NCI-H345 treated with DMSO at 0.1 percent for 48 hours (cell line): ENCODE data around the gene CHMP5.

Experiments
- DNase-seq: peaks from one replicate; lab custom pipeline; 2025; ENCODE audit not compliant: unreplicated experiment; lab: John Stamatoyannopoulos, UW

Gene CHMP5

DNA sequence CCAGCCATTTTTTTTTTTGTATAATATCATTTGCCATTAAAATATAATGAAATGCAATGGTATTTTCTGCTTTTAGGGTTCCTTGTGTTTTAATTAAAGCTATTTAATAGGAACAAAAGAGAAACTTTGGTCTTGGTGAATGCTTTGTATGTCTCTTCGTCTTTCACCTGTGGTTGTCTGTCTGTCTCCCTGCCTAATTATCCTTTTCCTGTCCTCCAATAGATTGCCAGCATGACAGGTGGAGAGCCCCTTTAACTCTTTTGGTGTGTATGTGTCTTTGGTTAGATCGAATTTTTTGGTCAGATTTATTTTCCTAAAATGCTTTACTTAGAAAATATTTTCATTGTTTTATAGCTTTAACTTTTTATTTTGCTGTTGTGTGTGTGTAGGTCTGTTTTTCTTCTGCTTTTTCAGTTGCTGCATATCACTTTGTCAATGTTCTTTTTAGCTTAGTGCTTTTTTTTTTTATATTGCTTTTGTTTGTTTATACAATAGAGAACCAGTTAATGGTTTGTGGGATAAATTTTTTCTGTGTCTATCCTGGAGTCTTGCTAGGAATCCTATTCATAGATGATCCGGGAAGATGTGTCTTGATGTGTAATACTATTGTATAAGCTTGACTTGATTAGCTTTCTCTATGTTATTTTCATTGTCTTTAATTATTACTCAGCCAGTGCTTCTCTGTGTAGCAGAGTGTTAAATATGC is 8.6 kb downstream of the CHMP5 start:
- no peak for DNase-seq

DNA sequence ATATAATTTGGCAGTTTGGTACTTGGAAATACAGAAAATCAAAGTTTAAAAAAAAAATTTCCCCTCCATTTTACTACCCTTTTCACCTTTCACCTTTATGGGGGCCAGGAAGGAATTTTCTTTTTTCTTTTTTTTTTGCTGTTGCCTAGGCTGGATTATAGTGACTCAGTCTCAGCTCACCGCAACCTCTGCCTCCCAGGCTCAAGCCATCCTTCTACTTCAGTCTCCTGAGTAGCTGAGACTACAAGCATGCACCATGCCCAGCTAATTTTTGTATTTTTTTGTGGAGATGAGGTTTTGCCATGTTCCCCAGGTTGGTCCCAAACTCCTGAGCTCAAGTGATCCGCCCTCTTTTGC is 9.1 kb downstream of the CHMP5 start:
- DNase-seq: no peak

DNA sequence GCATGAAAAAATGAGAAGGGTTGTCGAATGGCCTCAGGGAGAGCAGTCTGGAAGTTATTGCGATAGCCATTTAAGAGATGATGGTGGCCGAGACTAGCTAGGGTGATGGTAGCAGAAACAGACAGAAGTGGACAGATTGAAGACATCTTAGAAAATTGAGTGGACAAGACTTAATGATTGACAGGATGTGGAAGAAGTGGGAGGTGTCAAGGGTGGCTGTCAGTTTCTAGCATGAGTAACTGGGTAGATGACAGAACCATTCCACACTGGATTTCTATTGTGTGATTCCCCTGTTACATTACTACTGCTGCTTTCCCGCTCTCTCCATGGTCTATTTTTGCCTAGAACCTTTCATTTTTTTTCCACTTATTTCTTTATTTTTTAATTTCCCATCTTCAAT is 12.6 kb downstream of the CHMP5 start:
- no peak for DNase-seq

DNA sequence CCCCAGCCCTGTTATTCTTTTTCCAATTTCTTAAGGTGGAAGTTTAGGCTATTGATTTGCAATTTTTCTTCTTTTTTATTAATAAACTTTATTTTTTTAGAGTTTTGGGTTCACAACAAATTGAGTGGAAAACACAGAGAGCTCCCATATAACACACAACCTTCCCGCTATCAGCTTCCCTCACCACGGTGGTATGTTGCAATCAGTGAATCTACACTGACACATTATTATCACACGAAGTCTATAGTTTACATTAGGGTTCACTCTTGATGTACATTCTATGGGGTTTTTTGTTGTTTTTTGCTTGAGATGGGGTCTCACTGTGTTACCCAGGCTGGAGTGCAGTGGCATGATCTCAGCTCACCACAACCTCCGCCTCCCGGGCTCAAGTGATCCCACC is 20.7 kb downstream of the CHMP5 start:
- no peak for DNase-seq

DNA sequence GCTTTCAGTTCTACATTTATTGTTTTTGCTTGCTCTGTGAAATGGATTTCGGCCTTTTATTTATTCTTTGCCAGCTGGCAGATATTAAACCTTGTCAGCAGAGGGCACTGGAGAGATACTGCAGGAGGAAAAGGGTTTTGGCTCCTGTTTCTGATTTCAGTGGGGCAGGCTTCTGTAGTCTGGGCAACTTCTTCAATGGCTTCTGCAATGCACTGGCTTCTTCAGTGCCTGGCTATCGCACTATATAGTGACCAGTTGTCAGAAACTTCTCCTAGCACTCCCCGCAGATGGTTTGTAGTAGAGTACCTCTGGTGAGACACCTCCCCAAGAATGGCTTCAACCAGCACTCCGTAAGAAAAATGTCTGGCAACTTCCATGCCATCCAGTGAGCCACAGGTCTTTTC is 22.2 kb downstream of the CHMP5 start:
- DNase-seq: peak; percentile 15

DNA sequence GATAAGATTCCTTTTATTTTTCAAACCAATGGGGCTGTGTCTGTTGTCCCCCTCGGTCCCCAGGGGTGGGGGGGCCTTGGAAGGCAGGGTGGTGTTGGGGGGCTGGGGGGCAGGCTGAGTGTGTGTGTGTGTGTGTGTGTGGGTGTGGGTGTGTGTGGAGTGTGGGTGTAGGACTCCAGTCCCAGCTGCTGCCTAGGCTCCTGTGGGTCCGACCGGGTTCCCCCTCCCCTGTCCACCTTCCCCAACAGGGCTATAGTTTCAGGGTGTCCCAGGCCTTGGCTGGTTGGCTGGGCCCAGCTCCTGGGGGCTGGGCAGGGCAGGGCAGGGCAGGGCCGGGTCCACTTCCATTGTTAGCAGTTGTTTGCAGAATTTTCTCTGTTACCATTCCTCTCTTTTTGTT is 23.4 kb downstream of the CHMP5 start:
- no peak for DNase-seq

DNA sequence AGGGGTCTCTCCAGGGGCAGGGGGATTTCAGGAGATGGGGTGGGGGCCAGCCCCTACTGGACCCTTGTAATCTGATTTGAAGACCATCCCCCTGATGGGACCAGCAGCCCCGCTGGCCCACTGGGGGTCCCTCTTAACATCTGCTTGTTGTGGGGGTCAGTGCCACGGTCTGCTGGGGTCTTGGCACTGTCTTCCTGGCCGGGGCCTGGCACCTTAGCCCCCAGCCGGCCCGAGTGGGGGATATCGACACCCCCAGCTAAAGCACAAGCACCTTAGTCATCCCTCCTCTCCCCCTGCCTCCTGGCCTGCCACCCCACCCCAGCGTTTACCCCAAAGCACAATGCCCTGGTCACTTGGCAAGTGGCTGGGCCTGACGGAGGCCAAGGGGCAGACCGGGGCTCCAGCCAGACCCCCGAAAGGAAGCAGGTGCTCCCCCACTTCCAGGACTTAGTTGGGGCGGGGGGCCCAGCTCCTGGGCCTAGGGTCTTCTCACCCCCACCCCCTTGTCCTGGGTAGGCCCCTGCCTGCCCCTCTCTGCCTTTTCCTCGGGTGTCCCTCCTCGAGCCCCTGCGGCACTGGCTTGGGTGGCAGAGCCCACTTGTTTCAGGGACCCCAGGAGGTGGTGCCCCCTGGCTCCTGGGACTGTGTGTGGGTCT is 24.1 kb downstream of the CHMP5 start:
- DNase-seq: no peak

DNA sequence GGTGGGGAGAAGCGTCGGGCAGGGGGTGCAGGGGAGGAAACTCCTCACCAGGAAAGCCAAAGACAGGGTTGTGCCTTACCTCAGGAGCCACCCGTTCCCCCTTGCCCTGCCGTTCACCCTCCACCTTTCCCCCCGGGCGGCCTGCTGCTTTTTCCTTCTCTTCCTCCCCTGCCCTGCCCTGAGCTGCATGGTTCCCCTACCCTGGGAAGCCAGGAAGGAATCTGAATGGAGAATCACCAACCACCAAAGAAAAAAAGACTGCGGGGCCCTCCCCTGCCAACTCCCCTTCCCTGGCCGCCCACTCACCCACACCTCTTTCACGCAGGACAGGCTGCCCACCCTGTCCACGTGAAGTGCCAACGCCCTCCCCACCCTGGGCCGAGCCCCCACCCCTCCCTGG is 24.6 kb downstream of the CHMP5 start:
- DNase-seq: no peak

DNA sequence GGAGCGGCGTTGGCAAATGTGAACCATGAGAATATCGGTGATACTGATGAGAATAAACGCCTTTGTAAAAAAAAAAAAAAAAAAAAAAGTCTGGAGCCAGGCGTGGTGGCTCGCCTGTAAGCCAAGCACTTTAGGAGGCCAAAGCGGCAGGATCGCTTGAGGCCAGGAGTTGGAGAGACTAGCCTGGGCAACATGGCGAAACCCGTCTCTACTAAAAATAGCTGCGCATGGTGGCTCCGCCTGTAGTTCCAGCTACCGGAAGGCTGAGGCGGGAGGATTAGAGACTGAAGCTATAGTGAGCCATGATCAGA is 25.0 kb downstream of the CHMP5 start:
- DNase-seq: no peak

DNA sequence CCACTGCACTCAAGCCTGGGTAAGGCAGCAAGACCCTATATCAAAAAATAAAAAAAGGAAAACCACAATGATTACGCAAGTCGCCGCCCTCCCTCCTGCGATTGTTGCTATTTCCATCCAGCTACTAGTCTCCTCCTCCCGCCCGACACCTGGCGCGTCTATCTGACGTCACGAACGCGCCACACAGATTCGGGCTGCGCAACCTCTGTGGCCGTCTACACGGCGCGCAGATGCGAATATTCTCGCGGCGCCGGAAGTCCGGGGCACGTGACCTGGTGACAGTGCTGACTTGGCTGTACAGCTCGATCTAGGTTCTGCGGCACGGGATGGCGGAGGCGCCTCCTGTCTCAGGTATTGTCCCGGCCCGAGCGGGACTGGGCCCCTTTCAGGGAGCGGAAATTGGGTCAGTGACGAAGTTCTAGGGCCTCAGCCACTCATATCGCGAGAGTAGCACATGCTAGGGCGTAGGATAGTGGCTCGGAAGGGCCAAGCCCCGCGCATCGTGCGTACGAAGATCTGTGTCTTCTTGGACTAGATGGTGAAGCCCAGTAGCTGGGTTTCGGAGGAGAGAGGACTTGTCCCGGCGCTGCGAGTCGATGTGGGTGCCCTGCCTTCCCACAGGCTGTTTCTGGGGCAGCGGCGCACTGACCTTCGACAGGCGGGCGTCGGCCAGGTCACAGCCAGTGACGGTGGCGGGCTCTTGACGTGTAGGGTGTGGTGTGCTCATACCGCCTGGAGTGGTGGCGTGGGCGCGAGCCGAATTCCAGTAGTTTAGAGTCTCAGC is 25.6 kb downstream of the CHMP5 start, which contains the start of gene NFX1:
Gene NFX1, plus strand, starts transcription at position 270 of the 784 bp plus-strand sequence. Its CDS starts 57 bp downstream, at position 327.
- DNase-seq: peak; percentile 91

DNA sequence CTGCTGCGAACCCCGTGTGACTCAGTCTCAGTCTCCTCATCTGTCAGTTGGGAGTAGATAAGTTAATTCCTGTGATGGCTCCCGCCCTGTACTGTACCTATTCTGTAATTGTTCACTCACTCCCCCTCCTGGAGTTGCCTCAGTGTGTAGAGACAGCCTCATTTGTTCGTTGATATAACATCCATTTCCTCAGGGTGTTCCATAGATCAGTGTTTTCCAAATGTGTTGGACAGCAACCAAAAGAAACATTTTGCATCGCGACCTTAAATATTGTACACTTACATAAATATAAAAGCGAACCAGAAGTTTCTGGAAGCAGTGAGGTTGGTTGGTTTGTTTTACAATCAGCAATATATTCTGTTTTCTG is 26.2 kb downstream of the CHMP5 start:
- no peak for DNase-seq

DNA sequence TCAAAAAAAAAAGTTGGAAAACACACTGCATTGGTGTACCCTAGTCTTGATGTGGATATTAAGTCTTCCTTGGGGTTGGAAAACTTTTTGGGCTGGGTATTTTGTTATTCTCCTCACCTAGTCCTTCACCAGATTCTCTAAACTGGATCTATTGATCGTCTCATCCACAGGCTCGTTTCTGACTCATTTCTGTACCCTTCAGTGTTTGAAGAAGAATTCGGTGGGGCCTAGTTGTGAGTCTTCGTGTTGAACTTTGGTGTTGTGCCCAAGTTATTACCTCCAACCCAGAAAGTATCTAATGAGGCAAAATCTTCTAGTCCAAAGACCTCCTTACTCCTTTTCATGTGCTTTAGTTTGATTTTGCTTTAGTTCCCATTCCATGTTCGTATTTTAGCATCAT is 27.1 kb downstream of the CHMP5 start:
- DNase-seq: no peak

DNA sequence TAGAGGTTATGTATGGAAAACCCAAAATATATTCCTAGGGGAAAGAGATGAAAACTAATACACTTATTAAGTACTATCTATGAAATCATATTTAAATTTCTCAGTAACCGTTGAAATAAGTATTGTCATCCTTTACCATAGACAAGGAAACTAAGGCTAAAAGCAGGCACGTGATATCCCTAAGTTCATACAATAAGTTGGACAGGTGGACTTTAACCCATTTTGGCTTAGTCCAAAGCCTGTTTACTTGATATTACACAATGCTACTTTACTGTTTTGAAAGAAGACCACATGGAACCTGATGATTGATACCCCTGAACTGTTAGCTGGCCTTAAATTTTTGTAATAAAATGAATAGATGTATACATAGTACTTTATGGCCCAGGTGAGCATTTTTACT is 28.9 kb downstream of the CHMP5 start:
- DNase-seq: no peak

DNA sequence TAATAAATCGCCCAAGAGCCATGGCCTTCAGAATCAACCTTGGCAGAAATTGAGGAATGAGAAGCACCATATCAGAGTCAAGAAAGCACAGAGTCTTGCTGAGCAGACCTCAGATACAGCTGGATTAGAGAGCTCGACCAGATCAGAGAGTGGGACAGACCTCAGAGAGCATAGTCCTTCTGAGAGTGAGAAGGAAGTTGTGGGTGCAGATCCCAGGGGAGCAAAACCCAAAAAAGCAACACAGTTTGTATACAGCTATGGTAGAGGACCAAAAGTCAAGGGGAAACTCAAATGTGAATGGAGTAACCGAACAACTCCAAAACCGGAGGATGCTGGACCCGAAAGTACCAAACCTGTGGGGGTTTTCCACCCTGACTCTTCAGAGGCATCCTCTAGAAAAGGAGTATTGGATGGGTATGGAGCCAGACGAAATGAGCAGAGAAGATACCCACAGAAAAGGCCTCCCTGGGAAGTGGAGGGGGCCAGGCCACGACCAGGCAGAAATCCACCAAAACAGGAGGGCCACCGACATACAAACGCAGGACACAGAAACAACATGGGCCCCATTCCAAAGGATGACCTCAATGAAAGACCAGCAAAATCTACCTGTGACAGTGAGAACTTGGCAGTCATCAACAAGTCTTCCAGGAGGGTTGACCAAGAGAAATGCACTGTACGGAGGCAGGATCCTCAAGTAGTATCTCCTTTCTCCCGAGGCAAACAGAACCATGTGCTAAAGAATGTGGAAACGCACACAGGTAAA is 30.0 kb downstream of the CHMP5 start:
- no peak for DNase-seq

DNA sequence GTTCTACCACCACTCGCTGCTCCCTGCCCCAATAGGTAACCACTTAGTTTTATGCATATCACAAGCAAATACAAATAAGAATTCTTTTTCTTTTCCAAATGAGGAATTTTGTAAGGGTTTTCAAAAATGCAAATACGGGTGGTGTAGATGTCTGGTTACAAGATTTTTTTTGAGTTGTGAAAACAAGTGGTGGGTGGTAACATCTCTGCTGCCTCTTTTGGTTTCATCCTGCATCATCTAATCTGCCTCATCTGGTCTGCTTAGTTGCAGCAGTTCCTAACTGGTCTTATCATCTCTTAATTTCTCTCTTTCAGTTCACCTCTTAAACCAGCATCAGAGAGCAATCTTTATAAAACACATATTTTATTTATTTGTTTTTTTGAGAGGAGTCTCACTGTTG is 30.7 kb downstream of the CHMP5 start:
- no peak for DNase-seq

DNA sequence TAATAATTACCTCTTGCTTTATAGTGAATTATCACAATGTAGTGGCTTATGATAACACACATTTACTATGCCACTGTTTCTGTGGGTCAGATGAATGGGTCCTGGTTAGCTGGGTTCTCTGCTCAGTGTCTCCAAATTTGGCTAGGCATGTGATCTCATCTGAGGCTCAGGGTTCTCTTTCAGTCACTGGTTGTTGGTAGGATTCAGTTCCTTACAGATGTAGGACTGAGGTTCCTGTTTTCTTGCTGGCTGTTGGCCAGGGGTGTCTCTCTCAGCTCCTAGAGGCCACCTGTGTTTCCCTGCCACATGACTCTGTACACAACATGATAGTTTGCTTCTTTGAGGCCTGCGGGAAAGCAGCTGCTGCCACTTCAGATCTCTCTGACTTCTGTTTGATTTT is 32.6 kb downstream of the CHMP5 start:
- no peak for DNase-seq

DNA sequence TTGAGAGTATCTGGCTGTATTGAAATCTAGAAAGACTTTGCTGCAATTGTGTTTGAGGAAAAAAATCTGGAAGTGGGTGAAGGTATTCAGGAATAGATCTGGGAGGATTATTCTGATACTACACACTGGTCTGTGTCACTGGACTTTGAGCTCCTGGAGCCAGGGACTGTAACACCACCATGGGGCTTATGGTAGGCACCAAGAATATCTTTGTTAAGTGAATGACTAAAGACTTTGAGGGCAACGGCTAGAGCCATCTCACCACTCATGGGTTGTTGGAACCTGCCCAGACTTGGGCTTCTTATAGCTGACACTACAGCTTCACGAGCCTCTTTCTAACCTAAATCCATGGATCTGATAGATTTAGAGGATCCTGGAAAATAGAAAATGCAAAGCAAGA is 35.7 kb downstream of the CHMP5 start:
- no peak for DNase-seq

DNA sequence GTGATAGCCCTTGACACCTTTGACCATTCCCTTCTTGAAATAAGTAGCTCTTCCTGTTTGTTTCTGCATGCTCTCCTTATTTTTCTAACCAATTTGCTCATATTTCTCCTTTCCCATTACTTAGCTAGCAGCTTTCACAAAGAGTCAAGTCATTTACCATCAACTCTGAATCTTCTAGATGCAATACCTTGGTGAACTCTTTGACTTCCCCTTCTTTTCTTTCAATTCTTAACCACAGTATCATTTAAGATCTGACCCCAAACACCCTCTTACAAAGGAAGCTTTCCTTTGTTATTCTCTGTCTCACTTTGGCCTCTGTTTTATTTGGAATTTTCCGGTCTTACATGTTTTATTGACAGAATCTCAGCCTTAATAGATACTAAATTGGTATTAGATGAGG is 39.5 kb downstream of the CHMP5 start:
- no peak for DNase-seq

DNA sequence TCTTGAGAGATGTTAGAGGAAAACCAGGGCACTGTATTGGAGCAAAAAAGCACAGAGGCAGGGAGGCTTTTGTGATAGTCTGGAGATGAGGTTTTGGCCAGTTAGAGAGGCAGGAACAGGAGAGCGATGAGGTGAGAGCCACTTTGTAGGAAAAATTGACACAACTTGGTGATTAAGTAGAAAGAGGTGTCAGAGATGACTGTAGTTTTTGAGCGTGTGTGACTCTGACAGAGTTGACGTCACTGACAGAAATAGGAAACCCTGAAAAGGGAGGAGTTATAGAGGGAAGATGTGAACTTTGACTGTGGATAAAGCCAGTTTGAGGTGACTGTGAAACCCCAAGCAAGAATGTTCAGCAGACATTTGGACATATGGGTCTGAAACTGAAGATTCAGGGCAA is 41.2 kb downstream of the CHMP5 start:
- no peak for DNase-seq

DNA sequence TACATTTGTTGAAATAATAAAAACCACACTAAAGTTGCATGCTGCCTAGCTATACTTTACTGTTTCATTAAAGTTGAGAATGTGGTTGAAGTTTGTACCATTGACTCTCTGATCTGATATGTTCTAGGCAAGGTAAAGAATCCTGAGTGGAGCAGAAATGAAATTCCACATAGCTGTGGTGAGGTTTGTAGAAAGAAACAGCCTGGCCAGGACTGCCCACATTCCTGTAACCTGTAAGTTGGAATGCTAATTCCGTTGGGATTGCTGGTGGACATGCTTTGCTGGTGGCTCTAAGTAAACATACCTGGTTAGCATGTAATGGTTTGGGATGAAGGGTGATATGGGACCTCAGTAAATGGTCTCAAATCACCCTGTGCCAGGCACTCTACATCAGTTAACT is 42.2 kb downstream of the CHMP5 start:
- no peak for DNase-seq

DNA sequence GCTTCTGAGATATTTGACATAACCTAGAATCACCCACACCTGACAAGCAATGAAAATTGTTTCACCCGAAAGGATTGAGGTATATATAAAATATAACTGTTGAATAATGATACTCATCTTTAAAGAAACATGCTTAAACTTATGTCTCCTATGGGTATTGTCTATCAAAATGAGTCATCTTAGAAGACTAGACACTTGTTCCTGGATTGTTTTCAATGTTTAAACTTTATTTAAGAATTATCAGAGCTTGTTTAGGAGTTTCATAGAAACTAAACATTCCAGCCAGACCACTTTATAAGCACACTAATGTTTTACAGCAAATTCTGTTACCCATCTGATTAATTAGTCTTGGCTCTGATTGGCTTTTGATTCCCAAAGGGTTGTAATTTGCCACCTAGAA is 45.1 kb downstream of the CHMP5 start:
- DNase-seq: no peak

DNA sequence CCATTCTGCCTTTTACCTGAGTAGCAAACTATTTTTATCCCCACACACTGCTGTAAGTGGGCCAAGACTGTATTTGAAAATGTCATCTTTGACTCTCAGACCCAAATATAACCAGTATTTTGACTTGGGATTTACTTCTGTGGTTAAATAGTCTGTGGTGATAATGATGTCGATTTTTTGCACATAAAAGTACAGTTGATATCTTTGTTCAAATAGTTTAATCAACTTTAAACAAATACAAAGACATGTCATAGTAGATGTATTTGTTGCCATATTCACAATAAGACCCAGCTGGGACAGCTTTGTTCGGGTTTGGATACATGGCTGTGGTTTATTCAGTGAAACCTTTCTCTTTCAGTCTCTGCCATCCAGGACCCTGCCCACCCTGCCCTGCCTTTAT is 45.9 kb downstream of the CHMP5 start:
- no peak for DNase-seq
